ENCODE results near the gene POU5F1.
"Not testable (repeated sequence)": the region's sequence is repeated elsewhere in the genome, so short reads cannot be mapped to it uniquely, and the experiment has no call there.

POU5F1 gene

DNA sequence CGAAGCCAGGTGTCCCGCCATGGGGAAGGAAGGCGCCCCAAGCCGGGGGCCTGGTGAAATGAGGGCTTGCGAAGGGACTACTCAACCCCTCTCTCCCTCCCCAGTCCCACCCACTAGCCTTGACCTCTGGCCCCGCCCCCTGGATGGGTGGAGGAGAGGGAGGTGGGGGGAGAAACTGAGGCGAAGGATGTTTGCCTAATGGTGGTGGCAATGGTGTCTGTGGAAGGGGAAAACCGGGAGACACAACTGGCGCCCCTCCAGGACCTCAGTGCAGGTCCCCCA lies at the start of gene POU5F1:
POU5F1 (minus strand) TSS at position 83 of the 282 bp plus-strand sequence; CDS start at position 21, 62 bp downstream.
- DNase-seq: no peak

DNA sequence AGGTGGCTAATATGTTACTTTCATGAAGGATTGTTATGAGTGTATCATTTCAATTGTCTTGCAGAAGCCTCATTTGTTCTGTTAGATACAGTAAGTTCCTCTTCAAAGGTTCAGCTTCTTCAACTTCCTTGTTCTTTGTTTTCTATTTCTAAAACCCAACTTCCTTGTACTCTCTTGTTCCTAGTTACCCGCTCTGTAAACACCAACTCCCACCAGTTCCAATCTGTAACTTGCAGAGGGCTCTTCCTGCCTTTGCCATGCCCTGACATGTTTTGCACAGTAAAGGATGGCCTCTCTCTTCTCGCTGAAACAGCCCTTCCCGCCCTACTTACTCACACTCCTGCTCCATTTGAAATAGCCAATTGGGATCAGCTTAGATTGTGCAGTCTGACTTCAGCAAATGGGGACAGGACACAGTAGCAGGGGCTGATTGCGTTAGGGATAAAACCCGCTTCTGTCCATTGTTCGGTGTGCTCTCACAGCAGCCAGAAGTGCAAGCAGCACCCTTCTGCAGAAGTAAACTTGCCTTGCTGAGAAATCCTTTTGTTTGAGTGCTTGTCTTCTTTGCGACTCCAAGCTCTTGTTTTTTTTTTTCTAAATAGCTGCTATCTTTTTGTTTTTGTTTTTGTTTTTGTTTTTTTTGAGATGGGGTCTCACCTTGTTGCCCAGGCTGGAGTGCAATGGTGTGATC lies 45.9 kb upstream of the POU5F1 start:
- peak; percentile 71 for DNase-seq

- not testable (repeated sequence) for DNase-seq
Observed at GRCh38 chr6:31215216-31215615, 44.7 kb upstream of the POU5F1 start.

- no peak for DNase-seq
Observed at GRCh38 chr6:31214516-31214915, 44.0 kb upstream of the POU5F1 start.

GRCh38 chr6:31210741-31211532 lies 40.5 kb upstream of the POU5F1 start:
- DNase-seq: no peak

DNA sequence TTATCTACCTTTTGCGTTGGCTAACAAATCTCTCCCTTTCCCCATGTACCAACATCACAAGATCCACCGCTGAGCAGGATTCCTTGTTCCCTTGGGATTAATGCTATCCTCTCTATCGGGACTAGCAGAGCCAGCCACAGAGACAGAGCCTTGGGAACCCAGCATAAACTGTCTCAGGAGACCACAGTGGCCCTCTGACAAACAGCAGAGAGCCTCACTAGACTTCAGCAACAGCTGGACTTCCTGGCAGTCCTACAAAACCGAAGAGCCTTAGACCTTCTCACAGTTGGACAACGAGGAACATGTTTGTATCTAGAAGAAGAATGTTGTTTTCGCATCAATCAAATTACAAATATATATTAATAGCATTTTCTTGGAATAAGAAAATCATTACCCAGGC lies 39.6 kb upstream of the POU5F1 start:
- no peak for DNase-seq

- DNase-seq: no peak
Observed at GRCh38 chr6:31209137-31209536, 38.7 kb upstream of the POU5F1 start.

DNA sequence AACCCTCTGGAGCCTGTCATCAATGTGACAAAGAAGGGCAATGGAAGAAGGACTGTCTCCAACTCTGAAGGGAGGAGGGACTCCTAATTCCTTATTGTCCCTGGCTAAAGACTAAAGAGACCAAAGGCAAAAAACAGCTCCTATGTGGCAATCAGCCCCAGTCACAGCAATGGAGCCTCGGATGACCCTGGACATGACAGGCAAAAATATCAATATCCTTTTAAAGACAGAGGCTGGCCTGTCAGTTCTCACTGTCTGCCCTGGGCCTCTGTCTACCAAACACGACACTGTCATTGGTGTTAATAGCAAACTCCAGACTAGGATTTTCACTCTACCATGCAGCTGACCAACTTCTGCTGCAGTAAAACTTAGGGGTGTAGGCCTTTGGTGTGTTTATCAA lies 38.0 kb upstream of the POU5F1 start:
- no peak for DNase-seq

DNA sequence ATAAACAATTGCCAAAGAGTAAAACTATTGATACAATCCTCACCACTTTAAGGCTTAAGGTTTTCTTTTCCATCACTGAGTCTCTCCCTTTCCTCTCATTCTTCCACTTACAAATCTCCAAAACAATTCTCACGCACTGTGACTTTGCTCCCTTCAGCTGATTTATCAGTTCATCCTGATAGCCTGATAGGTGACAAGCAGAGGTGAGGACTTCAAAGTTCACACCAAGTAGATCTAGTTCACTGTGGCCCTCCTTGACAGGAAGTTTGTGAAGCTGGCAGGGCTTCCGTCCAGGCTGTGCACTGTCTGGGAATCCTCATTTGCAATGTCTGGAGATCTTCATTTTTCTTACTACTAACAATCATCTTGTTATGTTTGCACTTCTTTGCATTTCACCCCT lies 35.2 kb upstream of the POU5F1 start:
- DNase-seq: no peak

DNA sequence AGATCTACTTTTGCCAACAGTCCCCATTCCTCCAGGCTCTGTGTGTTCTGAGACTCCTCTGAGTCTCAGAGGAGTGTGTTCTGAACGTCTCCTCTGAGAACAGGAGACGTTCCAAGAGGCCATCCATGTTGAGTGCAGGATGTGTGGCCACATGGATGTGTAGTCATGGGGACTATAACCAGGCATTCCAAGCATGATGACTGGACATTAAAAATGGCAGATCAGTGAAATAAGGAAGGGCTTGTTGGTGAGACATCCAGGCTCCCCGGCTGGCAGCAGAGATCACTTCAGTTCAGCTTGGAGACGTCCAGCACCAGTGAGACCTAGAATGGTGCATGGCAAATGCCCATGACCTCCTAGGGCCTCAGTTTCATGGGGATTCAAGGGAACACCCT lies 34.3 kb upstream of the POU5F1 start:
- DNase-seq: no peak

GRCh38 chr6:31203345-31203979 lies 33.0 kb upstream of the POU5F1 start:
- DNase-seq: peak; percentile 96

DNA sequence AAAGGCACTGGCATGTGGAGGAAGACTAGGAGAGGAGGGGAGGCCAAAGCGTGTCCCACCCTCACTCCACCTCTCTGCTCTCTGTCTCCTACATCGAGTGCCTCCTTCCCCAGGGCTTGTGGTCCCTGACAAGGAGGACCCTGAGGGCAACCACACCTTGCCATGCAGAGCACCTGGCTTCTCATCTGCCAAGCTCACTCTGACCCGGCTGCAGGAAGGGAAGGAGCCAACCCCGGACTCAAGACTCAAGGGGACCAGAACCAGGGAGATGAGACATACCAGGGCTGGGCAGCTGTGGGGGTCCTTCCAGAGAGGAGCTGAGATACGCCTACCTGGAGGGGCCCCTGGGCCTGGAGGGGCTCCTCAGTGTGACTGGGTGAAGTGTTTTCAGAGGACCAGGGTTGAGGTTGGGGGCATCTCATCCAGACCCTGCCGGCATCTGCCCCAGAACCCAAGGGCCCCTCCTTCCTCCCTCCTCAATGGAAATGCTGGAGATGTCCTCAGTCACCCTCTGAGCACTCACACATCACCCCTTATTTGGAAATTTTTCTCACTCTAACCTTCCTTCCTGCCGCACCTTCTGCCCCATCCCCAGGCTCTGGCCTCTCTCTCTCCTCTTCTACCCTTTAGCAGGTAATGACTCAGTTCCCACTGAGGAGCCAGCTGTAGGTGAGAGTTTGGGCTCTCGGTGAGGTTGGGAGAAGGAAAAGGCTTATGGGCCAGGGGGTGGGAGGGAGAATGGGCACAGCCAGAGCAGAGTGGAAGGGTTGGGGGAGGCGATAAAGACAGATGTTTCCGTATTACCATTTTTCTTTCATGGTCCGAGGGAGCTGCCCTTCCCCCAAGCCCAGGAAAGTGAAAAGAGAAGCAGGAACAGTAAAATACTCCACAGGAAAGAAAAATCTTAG lies 32.0 kb upstream of the POU5F1 start:
- peak; percentile 66 for DNase-seq

GRCh38 chr6:31199105-31199452 lies 28.6 kb upstream of the POU5F1 start:
- DNase-seq: not testable (repeated sequence)

- DNase-seq: peak; percentile 98
Observed at GRCh38 chr6:31197559-31198305, 27.2 kb upstream of the POU5F1 start.

- DNase-seq: not testable (repeated sequence)
Observed at GRCh38 chr6:31196251-31197022, 26.0 kb upstream of the POU5F1 start.

GRCh38 chr6:31195308-31195979 lies 25.0 kb upstream of the POU5F1 start:
- DNase-seq: not testable (repeated sequence)

- no peak for DNase-seq
Observed at GRCh38 chr6:31194061-31194834, 23.8 kb upstream of the POU5F1 start.

DNA sequence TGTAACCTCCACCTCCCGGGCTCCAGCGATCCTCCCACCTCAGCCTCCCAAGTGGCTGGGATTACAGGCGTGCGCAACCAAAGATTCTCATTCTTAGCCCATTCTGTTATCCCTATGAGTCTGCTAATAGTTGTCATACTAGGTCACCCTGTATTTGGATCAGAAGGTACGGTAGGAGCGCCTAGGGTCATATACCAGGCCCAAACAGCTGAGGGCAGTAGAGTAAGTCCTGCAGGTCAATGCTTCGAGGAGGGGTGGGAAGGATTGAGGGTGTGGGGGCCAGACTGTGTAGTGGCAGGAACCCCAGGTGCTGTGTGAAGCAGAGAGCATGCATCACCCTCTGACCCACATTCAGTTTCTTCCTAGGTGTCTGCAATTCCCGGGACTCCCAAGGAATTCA lies 22.7 kb upstream of the POU5F1 start:
- no peak for DNase-seq

GRCh38 chr6:31192431-31193105 lies 22.1 kb upstream of the POU5F1 start:
- DNase-seq: peak; percentile 88

DNA sequence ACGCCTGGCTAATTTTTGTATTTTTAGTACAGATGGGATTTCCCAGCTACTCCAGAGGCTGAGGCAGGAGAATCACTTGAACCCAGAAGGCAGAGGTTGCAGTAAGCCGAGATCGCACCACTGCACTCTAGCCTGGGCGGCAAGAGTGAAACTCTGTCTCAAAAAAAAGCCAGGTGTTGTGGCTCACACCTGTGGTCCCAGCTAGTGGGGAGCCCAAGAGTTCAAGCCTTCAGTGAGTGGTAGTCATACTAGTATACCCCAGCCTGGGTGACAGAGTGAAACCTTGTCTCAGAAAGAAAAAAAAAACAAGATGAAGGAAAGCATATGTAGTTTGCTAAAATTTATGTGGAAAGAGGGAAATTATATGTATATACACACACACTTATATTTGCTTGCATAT lies 20.0 kb upstream of the POU5F1 start:
- DNase-seq: no peak

All from OCI-M1 (cell line).